IMR-90 (cell line): ENCODE data around the gene FNBP1. TPM values are rescaled to one million over a fixed set of nuclear protein-coding genes. Genes with fewer than 3 reads are reported as not detected.
A peak's percentile ranks its signal among the peaks of the same experiment; 100 is the strongest.

Experiments
- ATAC-seq: fragments of 200-7000 bp; cut with Tn5 transposase; 2 replicates; pipeline ENCODE4 v1.9.1; 2020; ENCODE audit warnings: low read depth, mild to moderate bottlenecking, moderate library complexity
- BruUV-seq: library from RNA; stranded (reverse); fragments of 400-500 nt; replicated peaks from 2 replicates; lab custom pipeline; 2021; lab: Mats Ljungman, UMichigan
- CTCF ChIA-PET: fragments of 300-600 bp; formaldehyde crosslinking; extraction: SDS; loops from one replicate; lab custom pipeline; 2021; ENCODE audit warnings: antibody characterized with exemption; lab: Yijun Ruan, JAX
- POLR2A ChIA-PET: fragments of 300-600 bp; sonication (Branson Sonifier 250); formaldehyde crosslinking; loops from one replicate; lab custom pipeline; 2022; ENCODE audit warnings: antibody characterized with exemption; ENCODE audit not compliant: unreplicated experiment; lab: Charles Lee
- DNase-seq: peaks from one replicate; pipeline ENCODE4 v3.0.0; 2013
- H2AFZ ChIP-seq: replicated peaks from 2 replicates; pipeline ENCODE3; 2013; ENCODE audit warnings: low read length, mild to moderate bottlenecking; ENCODE audit not compliant: poor library complexity
- H2AK5ac ChIP-seq: 2 replicates; pipeline ENCODE4 v1.6.1; 2013; ENCODE audit warnings: low read depth, low read length, inconsistent platforms
- H2AK9ac ChIP-seq: replicated peaks from 2 replicates; pipeline ENCODE3; 2013; ENCODE audit warnings: mild to moderate bottlenecking, low read depth, low read length, moderate library complexity; ENCODE audit not compliant: poor library complexity
- H2BK120ac ChIP-seq: 2 replicates; pipeline ENCODE4 v1.6.1; 2013; ENCODE audit warnings: low read depth, low read length, inconsistent platforms
- H2BK15ac ChIP-seq: 3 replicates; pipeline ENCODE4 v1.6.1; 2013; ENCODE audit warnings: low read depth, low read length, inconsistent platforms
- H2BK20ac ChIP-seq: 2 replicates; pipeline ENCODE4 v1.6.1; 2013; ENCODE audit warnings: low read depth, mild to moderate bottlenecking, inconsistent platforms, low read length, moderate library complexity
- H2BK5ac ChIP-seq: 2 replicates; pipeline ENCODE4 v1.6.1; 2013; ENCODE audit warnings: mild to moderate bottlenecking, low read depth, low read length, inconsistent platforms; ENCODE audit not compliant: poor library complexity, severe bottlenecking
- H3K14ac ChIP-seq: replicated peaks from 2 replicates; pipeline ENCODE4 v1.6.1; 2013; ENCODE audit warnings: low read depth, low read length, inconsistent platforms
- H3K18ac ChIP-seq: 2 replicates; pipeline ENCODE4 v1.6.1; 2013; ENCODE audit warnings: low read depth, low read length, control low read depth
- H3K23ac ChIP-seq: 2 replicates; pipeline ENCODE4 v1.6.1; 2013; ENCODE audit warnings: low read depth, low read length, inconsistent platforms
- H3K27ac ChIP-seq: 2 replicates; pipeline ENCODE4 v1.5.1; 2013; ENCODE audit warnings: mild to moderate bottlenecking, control low read depth, low read length; ENCODE audit not compliant: insufficient read depth
- H3K27me3 ChIP-seq: 2 replicates; pipeline ENCODE4 v1.6.1; 2013; ENCODE audit warnings: low read length; ENCODE audit not compliant: control insufficient read depth, insufficient read depth
- H3K36me3 ChIP-seq: 2 replicates; pipeline ENCODE4 v1.6.1; 2013; ENCODE audit warnings: low read length, mixed read lengths; ENCODE audit not compliant: control insufficient read depth, insufficient read depth
- H3K4ac ChIP-seq: 2 replicates; pipeline ENCODE4 v1.6.1; 2013; ENCODE audit warnings: low read depth, low read length, inconsistent platforms
- H3K4me1 ChIP-seq: 2 replicates; pipeline ENCODE4 v1.6.1; 2013; ENCODE audit warnings: low read length, mixed read lengths; ENCODE audit not compliant: control insufficient read depth, insufficient read depth
- H3K4me2 ChIP-seq: 2 replicates; pipeline ENCODE4 v1.6.1; 2013; ENCODE audit warnings: low read depth, mild to moderate bottlenecking, control low read depth, low read length, moderate library complexity
- H3K4me3 ChIP-seq: 2 replicates; pipeline ENCODE4 v1.5.1; 2013; ENCODE audit warnings: low read depth, mild to moderate bottlenecking, control low read depth, low read length, moderate library complexity; ENCODE audit not compliant: insufficient read depth
- H3K56ac ChIP-seq: 2 replicates; pipeline ENCODE4 v1.6.1; 2013; ENCODE audit warnings: low read length, inconsistent platforms; ENCODE audit not compliant: insufficient read depth; ENCODE audit errors: extremely low read depth
- H3K79me1 ChIP-seq, 2 experiments: 2 replicates each; pipeline ENCODE4 v1.6.1; 2013; ENCODE audit warnings: low read length in 2 of 2, inconsistent platforms in 1 of 2, low read depth in 1 of 2
- H3K9ac ChIP-seq: 2 replicates; pipeline ENCODE4 v1.6.1; 2013; ENCODE audit warnings: low read depth, low read length, control low read depth
- H3K9me1 ChIP-seq: 2 replicates; pipeline ENCODE4 v1.6.1; 2013; ENCODE audit warnings: low read length, inconsistent platforms; ENCODE audit not compliant: insufficient read depth
- H3K9me3 ChIP-seq: 2 replicates; pipeline ENCODE4 v1.6.1; 2013; ENCODE audit warnings: low read length; ENCODE audit not compliant: control insufficient read depth, insufficient read depth
- H4K20me1 ChIP-seq: 2 replicates; pipeline ENCODE4 v1.6.1; 2013; ENCODE audit warnings: low read length, inconsistent platforms; ENCODE audit not compliant: insufficient read depth
- H4K5ac ChIP-seq: 2 replicates; pipeline ENCODE4 v1.6.1; 2013; ENCODE audit warnings: mild to moderate bottlenecking, low read depth, low read length, control low read depth
- H4K8ac ChIP-seq, 2 experiments: 2 replicates each; pipeline ENCODE4 v1.6.1; 2013; ENCODE audit warnings: low read depth in 2 of 2, low read length in 2 of 2, control low read depth in 1 of 2, inconsistent platforms in 1 of 2
- H4K91ac ChIP-seq: 2 replicates; pipeline ENCODE4 v1.6.1; 2013; ENCODE audit warnings: low read depth, low read length, inconsistent platforms; ENCODE audit not compliant: insufficient read depth
- BHLHE40 ChIP-seq: fragments of 150-350 bp; IDR thresholded peaks from 2 replicates; pipeline ENCODE4 v1.6.1; 2016; ENCODE audit warnings: mild to moderate bottlenecking, low read depth, low read length
- CEBPB ChIP-seq: IDR thresholded peaks from 2 replicates; pipeline ENCODE4 v1.6.1; 2012; ENCODE audit warnings: low read depth, low read length, improper control_type of control experiment
- CHD1 ChIP-seq: IDR thresholded peaks from 2 replicates; pipeline ENCODE4 v1.6.1; 2012; ENCODE audit warnings: low read depth, low read length, improper control_type of control experiment
- FOS ChIP-seq: fragments of 150-350 bp; IDR thresholded peaks from 2 replicates; pipeline ENCODE4 v1.6.1; 2016; ENCODE audit warnings: low read depth, low read length
- NFE2L2 ChIP-seq: fragments of 150-350 bp; IDR thresholded peaks from 2 replicates; pipeline ENCODE4 v1.6.1; 2016; ENCODE audit warnings: low read depth, mild to moderate bottlenecking, low read length
- POLR2A ChIP-seq: IDR thresholded peaks from 2 replicates; pipeline ENCODE4 v1.6.1; 2012; ENCODE audit warnings: mild to moderate bottlenecking, low read depth, low read length
- RAD21 ChIP-seq: IDR thresholded peaks from 2 replicates; pipeline ENCODE4 v1.6.1; 2012; ENCODE audit warnings: low read length, improper control_type of control experiment
- RFX5 ChIP-seq: IDR thresholded peaks from 2 replicates; pipeline ENCODE4 v1.8.0; 2012; ENCODE audit warnings: low read depth, mild to moderate bottlenecking, low read length, moderate library complexity
- WGBS, 2 experiments: methylation state at CpG; one replicate each; pipeline versions ENCODE4 v1.1.5 to v1.1.7; 2013; ENCODE audit warnings: missing lambda C conversion rate in 2 of 2; ENCODE audit not compliant: insufficient read length in 1 of 2; ENCODE audit errors: extremely low coverage in 2 of 2; 5-methylcytosine and 5-hydroxymethylcytosine counted together
- dilution Hi-C: fragments of 300-500 bp; cut with HindIII; formaldehyde crosslinking; loops from one replicate; pipeline ENCODE4 v1.14.3; 2018; ENCODE audit warnings: low sequenced_read_pairs; ENCODE audit not compliant: unreplicated experiment
- in situ Hi-C: fragments of 300-500 bp; cut with MboI; formaldehyde crosslinking; loops from 3 replicates; pipeline ENCODE4 v1.14.3; 2019; ENCODE audit warnings: low sequenced_read_pairs, inconsistent platforms, mixed read lengths
- intact Hi-C: fragments of 100-400 bp; cut with micrococcal nuclease; formaldehyde crosslinking; loops from 2 replicates; pipeline ENCODE4 v1.10.0; 2022
- polyA plus RNA-seq, 3 experiments: library from polyadenylated mRNA; depleted of rRNA; stranded (reverse); fragments of >200 nt; gene quantifications; 2 replicates each; pipeline ENCODE4 v1.2.3, GENCODE V29; 2012; ENCODE audit warnings: low replicate concordance in 1 of 3
- total RNA-seq: library from RNA; depleted of rRNA; stranded (reverse); fragments of >200 nt; gene quantifications from 2 replicates; pipeline ENCODE4 v1.2.3, GENCODE V29; 2012
- TF ChIP-seq, protein P1 (sequence below): fragments of 150-350 bp; IDR thresholded peaks from 2 replicates; pipeline ENCODE4 v1.6.1; 2016; ENCODE audit warnings: low read depth, mild to moderate bottlenecking, low read length, moderate library complexity, borderline replicate concordance

Gene FNBP1
- total and polyA plus RNA-seq, 2 of the 4 experiments (the other 2 are of a cell fraction): 10.3 to 15.4 TPM

DNA sequence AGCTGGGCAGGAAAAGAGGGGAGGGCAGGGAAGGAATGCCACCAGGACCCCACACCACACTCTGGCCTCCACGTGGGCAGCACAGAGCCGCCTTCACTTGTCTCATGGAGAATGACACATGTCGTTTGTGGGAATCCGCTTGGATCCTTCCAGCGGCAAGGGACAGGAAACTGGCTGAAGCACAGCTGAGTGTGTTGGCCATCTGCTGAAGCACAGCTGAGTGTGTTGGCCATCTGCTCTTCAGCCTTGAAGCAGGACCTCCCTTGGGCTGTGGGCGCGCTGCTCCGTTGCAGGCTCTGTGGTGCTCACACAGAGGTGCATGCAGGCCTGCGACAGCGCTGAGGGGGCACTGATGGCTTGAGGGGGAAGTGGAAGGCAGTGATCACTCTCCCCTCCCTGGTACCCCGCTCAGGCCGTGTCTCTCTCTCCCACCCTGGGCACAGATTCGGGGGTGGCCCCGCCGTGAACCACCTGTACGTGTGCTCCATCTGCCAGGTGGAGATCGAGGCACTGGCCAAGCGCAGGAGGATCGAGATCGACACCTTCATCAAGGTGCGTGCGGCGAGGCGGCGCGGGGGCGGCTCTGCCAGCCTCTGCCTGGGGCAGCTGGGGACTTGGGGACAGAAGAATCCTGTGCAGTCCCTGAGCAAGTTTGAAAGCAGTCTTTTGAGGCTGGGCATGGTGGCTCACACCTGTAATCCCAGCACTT is 167.1 kb downstream of the FNBP1 start:
- no TSS peak for BruUV-seq
- Histone ChIP-seq H2BK120ac (no peak overlapping the region), H3K23ac (no peak overlapping the region), H4K20me1 (no peaks in the 10 kb centered on the region), H2BK20ac (no peak overlapping the region), H3K4me2 (no peak overlapping the region), H3K4ac (no peak overlapping the region), H3K36me3 (peaks cover 43% of the 10 kb centered on the region), H3K9ac (no peak overlapping the region), H3K18ac (no peak overlapping the region), H3K56ac (no peak overlapping the region), H2BK15ac (no peak overlapping the region), H2AK9ac (peak overlapping the region; percentile 42), H4K5ac (no peak overlapping the region), H3K9me3 (no peaks in the 10 kb centered on the region), H3K27ac (no peak overlapping the region), H4K8ac (no peak overlapping the region), H4K91ac (no peak overlapping the region), H2AK5ac (no peak overlapping the region), H3K14ac (no peak overlapping the region), H2AFZ (no peak overlapping the region), H2BK5ac (no peak overlapping the region), H3K4me1 (no peaks in the 10 kb centered on the region), H3K4me3 (no peak overlapping the region), H3K9me1 (peaks cover 3% of the 10 kb centered on the region; the same call in 1 of the 2 replicates), H3K79me1 (no peaks in the 10 kb centered on the region), H3K27me3 (no peaks in the 10 kb centered on the region)
- ATAC-seq (no peak), DNase-seq (peak; percentile 22)
- dilution Hi-C loops: no loop called here
- WGBS, 2 experiments: 99% methylated on average over 16 of the region's 27 CpGs; no CpG with 5 or more reads in 1 of the 2 experiments
- intact Hi-C loops: no loop called here
- TF ChIP-seq FOS: no peak
- no peak for TF ChIP-seq RAD21
- no peak for TF ChIP-seq POLR2A
- TF ChIP-seq CHD1: no peak
- TF ChIP-seq, protein P1, sequence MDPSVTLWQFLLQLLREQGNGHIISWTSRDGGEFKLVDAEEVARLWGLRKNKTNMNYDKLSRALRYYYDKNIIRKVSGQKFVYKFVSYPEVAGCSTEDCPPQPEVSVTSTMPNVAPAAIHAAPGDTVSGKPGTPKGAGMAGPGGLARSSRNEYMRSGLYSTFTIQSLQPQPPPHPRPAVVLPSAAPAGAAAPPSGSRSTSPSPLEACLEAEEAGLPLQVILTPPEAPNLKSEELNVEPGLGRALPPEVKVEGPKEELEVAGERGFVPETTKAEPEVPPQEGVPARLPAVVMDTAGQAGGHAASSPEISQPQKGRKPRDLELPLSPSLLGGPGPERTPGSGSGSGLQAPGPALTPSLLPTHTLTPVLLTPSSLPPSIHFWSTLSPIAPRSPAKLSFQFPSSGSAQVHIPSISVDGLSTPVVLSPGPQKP: no peak
- no peak for TF ChIP-seq CEBPB
- TF ChIP-seq NFE2L2: no peak
- TF ChIP-seq RFX5: no peak
- no peak for TF ChIP-seq BHLHE40
- ChIA-PET POLR2A (no interaction called here), CTCF (no interaction called here)
- in situ Hi-C loops: loop anchor here (25.0 kb wide), 1 partner anchor 186 kb away; the partner anchor contains the start of gene GPR107
